T-helper 22 cell (primary cell): ENCODE measurements around the gene KCNH2.

Experiments
- DNase-seq: peaks from one replicate; pipeline ENCODE4 v3.0.0-alpha.2; 2020; ENCODE audit warnings: low read depth

KCNH2 gene

DNA sequence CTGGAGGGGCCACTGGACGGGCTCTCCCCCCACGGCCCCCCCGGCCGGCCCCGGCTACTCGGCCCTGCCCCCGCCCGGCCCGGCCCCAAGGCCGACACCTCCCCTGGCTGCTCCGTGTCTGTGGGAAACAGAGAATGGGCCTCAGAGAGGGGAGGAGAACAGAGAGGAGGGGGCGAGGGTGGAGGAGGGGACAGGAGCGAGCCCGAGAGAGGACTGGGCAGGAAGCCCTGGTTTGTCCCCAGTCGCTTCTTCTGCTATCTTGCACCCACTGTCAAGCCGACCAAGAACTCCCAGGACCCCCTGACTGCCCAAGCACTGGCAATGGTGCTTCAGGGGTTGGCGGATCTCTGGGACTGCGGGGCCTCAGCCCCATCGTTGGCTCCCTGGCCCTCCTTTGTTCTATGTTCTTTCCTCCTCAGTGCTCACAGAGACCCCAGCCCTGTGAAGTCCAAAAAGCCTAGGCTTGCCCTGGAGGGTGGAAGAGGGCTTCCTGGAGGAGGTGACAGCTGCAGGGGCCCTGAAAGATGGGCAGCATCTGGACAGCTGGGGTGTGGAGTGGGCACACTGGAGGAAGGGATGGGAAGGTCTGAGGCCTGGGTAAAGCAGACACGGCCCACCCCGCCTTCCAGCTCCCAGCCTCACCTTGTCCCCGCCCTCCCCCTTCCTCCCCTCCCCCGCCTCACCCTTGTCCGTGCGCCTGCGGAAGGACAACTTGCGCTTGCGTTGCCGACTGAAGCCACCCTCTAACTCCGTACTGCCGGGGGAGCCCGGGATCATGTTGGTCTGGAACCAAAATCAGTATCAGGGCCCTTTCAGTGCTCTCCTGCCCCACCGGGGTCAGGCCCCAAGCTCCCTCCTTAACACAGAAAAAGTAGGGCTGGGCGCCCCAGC lies 30.1 kb downstream of the KCNH2 start:
- DNase-seq, result no peak

DNA sequence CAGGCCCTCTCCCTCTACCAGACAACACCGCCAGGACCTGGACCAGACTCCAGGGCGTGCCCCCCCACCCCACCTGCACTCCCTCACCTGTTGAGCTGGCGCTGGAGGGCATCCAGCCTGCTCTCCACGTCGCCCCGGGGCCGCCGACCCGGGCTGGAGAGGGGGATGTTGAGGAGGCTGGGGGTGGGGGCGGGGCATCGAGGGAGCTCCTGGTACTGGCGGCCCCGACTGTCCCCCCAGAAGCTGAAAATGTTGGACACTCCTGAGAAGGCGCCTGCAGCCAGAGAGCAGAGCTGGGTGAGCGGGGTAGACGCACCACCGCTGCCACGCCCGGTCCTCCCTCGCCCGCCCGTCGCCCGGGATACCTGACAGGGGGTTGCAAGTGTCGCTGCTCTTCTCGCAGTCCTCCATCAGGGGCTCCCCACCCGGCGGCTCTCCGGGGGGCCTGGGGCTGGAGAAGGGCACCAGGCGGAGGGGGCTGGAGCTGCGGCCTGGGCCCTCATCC lies 30.8 kb downstream of the KCNH2 start:
- no peak for DNase-seq

DNA sequence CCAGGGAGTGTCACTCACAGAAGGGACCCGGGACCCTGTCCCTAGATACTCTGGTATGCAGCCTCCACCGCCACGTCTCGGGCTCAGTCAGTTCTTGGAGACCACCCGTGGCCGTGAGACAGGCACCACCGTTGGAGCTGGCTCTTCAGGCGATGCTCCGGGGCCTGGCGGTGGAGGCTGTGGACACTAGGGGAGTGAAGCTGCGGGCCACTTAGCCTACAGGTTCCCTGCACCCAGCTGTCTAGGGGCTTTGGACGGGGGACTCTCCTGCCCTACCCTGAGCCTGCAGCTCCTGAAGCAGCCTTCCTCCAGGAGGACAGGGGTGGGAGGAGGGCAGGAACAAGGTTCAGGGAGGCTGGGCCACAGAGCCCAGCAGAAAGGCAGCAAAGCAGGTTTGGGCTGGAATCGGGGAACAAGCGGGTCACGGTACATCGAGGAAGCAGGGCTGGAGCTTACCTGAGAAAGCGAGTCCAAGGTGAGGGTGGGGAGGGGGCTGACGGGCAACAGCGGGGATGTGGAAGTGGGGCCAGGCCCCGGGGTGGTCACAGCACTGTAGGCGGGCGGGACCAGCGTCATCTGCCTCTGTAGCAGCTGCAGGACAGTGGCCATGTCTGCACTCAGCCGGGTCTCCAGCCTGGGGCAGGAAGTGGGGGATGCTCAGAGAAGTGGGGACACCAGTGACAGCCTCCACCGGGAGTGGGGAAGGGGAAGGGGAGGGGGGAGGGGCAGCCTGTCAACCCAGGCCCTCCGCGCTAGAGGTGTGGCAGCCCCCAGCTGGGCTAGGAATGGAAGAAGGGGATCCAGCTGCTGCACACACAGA lies 31.5 kb downstream of the KCNH2 start:
- no peak for DNase-seq

DNA sequence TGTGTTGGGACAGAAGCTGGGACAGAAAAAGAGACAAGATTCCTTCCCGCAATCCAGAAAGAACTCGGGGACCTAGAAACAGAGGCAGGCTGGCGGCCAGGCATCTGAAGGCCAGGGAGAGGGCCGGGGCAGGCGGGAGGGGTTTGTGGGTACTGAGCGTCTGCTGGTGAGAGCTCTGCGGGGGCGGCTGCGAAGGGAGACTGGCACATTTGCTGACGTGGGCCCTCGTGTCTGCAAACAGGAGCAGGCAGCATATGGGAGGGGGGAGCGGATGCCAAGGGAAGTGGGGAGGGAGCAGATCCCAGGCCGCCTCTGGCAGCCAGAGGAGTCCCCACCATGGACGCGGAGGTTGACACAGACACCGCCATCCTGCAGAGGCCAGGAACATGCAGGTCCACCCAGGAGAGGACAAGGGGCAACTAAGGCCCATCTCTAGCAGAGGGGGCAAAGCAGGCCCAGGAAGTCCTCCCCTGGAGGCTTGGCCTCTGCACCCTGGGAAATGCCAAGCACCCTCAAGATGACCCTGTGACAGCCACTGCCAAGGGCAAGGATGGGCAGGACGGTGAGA lies 32.2 kb downstream of the KCNH2 start:
- no peak for DNase-seq

DNA sequence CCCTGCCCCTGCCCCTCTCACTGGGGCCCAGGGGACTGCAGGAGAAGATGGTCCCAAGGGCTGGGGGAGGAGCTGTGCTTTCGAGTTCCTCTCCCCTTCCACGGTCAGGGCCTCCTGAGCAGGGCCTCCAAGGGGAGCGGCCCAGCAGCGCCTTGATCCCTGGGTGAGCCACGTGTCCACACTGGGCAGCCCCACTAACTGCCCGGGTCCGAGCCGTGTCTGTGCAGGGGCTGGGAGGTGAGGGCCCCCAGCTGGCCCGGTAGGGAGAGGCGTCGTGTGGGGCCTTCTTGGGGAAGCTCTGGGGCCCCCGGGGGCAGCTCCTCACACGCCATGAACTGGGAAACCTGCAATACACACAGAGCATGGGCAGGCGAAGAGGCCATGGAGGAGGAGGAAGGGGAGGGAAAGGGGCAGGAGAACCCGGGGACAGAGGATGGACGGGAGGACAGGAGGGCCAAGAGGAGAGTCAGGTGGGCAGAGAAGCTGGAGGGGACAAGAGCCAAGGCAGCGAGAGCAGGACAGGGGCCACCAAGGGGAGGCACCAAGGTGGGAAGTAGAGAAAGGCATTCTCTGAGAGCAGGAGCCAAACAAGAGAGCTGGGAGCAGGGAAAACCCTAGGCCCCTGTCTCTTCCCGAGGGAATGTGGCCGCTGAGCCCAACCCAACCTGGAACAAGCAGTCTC lies 32.8 kb downstream of the KCNH2 start:
- DNase-seq, result no peak

DNA sequence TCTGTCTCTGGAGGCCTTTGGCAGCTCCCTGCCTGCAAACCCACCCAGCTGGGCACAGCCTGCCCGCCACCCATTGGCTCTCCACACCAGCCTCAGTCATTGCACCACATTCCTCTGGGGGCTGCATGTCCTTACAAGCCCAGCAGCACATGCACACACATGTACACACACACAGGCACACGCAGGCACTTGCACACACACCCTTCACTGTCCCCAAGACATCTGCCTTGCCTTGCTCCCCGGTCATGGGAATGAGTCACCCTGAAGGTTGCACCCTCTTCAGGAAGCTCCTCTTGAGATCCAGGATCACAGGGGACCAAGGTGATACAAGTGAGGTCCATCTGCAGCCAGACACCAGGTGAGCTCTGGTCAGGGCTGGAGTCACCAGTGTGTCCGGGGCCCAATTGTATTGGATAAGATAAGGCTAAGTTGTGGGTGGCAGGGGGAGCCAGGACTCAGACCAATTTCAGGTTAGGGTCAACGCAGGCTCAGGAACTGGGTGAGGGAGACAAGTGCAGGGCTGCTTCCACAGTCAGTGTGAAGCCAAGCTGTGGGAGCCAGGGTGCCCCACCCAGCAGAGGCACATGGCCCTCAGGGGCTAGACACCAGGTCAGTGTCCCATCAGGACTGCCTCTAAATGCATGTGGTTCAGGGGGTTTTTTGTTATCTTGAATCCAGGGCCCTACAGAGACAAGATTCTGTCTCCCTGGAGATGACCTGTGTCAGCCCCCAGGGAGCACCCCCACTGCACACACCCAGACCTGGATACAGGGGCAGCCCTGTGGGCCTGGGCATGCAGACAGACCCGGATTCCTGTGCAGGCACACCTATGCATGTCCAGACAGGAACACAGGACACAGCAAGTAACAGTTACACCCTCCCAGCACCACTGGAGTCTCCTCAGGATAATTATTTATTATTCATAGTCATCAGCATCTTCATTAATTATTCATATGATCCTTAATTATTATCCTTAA lies 33.8 kb downstream of the KCNH2 start:
- no peak for DNase-seq

DNA sequence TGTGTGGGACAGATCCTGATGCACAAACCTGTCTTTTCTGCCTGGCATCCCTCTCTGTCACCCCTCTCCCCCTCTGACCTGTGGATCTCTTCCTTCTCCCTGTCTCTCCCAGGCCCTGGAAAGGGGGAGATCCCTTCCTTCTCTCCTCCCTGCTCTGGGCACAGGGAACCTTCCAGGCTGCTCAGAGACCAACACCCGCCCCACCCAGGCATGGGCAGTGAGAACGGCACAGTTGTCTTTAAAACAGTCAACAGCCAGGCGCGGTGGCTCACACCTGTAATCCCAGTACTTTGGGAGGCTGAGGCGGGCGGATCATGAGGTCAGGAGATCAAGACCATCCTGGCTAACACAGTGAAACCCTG lies 34.7 kb downstream of the KCNH2 start:
- DNase-seq, result no peak

DNA sequence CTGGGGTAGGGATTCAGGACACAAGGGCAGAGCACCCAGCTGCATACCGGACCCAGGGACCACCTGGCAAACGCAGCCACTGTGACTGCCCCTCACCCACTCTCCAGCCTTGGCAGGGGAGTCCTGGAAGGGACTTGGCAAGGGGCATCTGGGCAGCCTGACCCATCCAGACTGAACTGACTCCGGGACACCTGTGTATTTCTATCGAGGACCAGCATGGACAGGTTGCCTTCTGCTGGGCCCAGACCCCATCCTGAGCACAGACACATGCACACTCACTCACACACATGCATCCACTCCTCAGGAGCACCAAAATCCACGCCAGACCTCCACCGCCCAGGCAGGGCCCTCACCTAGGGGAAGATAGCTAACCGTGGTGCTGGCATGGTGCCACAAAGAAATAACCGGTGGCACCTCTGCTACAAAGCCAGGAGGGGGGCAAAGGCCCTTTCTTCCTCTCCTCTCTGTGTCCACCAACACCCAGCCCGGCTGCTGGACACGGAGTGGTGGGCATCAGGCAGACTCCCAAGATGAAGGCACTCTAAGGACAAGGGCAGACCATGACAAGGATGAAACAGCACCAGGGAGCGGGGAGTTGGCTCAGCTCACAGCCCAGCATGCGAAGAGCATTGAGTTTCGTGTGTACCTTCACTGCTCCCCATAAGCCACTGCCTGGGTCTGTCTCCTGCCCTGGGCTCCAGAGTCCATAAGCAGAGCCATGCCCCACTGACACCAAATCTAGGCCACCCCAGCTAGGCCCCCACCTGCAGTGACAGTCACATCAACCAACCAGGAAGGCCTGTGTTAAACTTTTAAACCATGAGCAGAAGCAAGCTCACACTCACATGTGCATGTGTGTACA lies 35.3 kb downstream of the KCNH2 start:
- DNase-seq, result no peak

DNA sequence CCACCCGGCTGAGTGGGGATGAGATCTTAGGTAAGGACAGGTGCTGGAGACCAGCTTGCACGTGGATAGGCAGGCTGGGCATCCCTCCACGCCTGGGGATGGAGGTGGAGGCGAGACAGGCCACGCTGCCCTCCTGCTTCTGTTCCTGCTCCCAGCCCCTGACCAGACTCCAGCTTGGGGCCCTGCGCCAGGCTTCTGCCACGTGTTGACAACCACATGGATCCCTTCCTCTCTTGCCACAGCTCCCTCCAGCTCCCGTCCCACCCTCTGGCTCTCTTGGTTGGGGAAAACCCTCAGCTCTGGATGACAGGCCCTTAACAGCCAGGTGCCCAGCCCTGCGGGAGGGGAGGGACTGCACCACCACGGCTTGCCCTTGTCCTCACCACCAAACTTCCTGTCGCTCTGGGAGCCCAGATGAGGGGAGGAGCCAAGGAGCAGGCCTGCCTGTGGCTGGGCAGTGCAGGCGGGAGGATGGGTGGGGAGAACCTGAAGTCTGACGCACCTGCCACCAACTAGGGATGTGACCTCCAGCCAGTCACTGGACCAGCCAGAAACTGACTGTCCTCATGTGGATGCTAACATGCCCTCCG lies 36.0 kb downstream of the KCNH2 start:
- peak; percentile 18 for DNase-seq

DNA sequence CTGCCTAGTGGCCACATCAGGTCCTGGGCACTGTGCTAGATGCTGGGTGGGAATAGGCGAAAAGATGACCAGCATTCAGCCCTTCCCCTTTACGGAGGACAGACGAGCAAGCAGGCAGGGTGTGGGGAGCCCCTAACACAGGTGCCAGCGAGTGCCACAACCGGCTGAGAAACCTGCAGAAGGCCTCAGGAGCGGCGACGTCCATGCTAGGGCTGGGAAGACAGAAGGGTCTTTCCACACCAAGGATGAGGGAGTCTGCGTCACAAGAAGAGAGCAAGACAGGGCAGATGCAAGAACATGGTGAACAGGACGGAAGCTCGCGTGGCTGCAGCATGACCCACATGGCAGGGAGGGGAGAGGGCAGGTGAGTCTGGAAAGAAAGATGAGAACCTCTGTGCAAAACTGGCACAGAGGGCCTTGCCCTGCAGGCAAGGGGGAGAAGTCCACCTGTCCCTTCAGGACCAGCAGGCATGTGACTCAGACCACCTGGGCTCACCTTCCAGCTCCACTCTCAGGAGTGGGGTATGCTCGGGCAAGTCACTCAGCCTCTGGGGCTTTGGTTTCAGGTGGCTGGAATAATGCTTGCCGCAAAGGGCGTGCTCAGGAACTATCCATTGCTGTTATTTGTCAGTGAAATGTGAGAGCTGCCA lies 36.6 kb downstream of the KCNH2 start:
- no peak for DNase-seq

DNA sequence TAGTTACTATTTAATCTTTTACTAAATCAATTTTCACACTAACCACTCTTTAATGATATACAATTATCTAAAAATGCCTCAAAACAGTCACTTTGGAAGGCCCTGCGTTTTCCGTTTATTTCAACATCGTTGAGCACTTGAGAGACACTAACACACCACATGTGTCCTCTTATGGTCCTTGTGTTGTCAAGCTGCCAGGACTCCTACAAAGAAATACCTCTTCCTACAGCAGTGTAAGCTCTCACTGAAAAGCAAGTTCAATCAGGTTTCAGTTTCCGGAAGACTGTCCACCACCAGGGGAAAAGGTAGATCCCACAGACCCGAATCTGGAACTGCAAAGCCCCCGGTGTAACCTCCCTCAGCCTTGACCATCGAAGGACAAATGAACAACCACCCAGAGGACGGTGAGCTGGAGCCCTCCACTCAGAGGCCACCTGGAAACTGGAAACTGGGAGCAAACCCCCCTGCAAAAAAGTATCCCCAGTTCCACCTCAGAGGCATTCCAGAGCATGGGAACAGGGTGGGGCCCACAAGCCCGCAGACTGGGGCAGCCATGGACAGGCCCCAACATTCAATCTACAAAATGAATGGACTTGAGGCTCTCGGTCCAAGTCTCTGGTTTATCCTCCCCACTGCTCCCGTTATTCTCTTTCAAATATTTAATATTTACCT lies 37.6 kb downstream of the KCNH2 start:
- DNase-seq, result no peak

DNA sequence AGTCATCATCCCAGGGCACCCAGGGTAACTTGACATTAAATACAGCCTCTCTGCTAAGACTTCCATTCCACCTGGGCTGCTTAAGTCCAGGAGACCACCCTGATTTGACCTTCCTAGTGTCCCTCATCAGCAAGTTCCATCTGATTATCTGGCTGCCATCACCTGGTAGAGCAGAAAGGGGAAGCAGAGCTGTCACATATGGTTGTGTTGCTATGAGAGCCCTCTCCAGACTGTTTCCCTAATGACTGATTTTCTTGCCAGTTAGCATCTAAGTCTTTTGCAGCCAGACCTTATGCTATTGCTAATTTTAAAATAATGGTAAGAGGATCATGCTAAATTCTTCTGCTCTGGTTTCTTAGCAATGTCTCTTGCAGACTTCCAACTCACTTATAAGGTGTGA lies 38.7 kb downstream of the KCNH2 start:
- DNase-seq, result no peak

DNA sequence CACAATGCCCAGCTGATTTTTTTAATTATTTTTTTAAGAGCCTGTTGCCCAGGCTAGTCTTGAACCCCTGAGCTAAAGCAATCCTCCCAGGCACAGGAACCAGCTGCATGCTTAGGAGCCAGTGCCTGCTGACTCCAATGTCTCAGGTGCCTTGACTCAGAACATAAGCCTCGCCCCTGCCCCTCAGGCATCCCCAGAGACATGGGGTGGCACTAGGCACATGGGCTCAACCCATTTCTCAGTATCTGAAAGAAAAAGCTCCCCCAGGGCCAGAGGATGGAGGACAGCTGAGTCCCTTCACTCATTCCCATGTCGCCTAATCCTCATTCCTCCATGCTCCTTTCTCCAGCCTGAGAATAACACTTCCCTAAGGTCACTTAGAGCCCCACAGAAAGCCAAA lies 39.1 kb downstream of the KCNH2 start:
- no peak for DNase-seq

DNA sequence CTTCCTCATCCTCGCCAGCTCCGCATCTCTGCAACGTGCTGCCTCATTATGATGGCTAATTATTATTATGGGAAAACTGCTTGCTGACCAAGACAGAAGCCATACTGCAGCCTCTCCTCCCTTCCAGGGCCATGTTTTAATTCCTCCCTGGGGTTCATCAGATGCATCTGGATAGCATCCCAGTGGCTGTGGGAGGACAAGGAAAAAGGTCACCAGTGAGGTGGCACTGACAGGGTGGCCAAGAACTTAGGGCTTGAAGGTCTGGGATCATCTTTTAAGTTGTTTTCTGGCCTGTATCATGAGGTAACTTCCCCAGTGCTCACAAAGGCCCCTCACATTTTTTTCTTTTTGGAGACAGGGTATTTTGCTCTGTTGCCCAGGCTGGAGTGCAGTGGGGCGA lies 39.6 kb downstream of the KCNH2 start:
- no peak for DNase-seq

DNA sequence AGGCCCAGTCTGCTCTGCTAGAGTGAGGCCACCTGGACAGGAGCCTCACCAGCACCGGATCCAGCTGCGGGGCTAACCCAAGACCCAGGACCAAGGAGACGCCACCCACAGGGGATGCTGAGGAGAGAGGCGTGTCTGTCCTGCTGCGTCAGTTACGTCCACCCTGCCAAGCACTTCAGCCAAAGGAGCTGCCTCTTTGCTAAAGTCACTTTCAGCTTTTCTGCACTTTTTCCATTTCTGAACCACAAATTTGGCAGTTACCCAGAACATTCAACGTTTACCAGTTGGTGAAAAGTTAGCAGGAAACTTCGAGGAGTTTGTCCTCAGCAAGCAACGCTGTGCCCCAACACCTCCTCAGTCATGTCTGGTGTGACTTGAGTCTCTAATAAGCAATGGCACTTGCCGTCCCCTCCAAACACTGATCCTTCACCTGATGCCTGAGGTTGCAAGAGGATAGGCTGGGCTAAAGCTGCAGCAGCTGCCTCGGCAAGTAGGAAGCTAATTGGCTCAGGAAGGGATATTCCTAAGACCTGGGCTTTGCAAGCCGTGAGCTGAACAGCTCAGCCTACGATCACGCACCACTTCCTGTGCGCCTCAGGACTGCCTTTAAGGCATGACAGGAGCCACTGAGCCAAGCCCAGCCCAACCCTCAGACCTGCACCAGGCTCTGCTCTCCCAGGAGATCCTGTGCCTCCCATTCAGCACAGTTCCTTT lies 40.1 kb downstream of the KCNH2 start:
- no peak for DNase-seq

DNA sequence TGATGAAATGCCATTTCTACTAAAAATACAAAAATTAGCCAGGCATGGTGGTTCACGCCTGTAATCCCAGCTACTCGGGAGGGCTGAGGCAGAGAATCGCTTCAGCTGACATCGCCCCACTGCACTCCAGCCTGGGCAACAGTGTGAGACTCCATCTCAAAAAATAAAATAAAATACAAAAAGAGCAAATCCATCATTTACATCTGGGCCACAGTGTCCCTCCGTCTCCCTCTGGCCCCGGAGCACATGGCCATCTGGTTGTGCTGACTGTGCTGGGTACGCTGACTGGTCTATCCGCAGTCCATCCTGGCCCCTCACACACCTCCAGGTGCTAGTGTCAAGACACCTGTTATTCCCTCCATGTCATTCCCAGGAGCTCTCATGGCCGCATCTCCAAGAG lies 42.1 kb downstream of the KCNH2 start:
- no peak for DNase-seq

DNA sequence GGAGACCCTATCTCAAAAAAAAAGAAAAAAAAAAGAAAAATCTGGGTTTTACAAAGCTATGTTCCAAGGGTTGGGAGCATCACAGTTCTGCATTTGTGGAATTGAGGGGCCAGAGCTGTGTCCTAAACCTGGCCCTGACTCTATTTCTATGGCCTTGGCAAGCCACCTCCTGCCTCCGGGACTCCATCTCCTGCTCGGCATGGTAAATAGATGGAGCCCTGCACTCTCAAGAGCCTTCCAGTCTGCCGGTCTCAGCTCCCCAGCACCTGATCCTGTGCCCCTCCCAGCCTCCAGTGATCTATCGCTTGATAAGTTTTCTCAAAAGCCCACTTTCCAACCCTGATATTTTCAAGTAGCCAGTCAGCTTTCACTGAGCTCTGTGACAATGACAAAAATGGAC lies 43.0 kb downstream of the KCNH2 start:
- no peak for DNase-seq
